HG02642 (cell line): ENCODE measurements around the gene AKR1C3.
"Not testable (repeated sequence)": the region's sequence is repeated elsewhere in the genome, so short reads cannot be mapped to it uniquely, and the experiment has no call there.

Experiments
- ATAC-seq: cut with Tn5 transposase; IDR thresholded peaks from one replicate; pipeline ENCODE4 v1.9.1; 2021; ENCODE audit warnings: mild to moderate bottlenecking; ENCODE audit not compliant: unreplicated experiment, poor library complexity

AKR1C3 gene

GRCh38 chr10:5081091-5081490 lies 13.1 kb upstream of the AKR1C3 start:
- no peak for ATAC-seq

DNA sequence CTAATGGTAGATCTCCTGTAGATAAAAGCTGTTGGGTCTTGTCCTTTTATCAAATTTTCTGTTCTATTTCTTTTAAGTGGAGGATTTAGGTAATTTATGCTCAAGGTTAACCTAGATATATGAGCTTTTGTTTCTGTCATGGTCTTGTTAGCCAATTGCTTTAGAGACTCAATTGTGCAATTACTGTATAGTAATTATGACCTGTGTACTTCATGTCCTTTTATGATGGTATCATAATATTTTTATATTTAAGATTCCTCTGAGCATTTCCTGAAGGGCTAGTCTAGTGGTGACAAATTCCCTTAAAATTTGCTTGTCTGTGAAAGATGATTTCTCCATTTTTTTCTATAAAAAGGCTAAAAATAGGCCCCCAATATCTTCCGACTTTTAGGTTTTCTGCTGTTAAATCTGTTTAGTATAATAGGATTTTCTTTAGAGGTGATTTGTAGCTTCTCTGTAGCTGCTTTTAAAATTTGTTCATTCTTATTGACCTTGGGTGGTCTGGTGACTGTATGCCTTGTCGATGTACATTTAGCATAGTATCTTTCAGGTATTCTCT lies 5.4 kb upstream of the AKR1C3 start:
- ATAC-seq = no peak

DNA sequence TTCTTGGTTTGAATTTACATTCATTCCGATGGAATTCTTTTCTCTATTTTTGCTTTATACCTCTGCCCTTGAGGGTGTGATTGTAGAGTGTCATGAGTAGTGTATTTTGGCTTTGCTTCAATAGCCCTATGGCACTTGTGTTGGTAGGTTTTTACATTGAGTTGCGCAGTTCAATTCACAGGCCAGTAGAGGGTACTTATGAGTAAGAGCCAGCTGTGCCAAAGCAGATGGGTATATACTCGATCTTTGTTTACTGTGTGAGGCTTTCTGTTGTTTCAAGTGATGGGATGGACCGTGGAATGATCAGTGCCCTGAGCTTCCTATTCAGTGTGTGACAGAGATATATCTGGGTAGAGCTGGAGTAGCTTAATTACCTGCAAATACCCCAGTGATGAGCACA lies 4.3 kb upstream of the AKR1C3 start:
- ATAC-seq = no peak

GRCh38 chr10:5090551-5090950 lies 3.7 kb upstream of the AKR1C3 start:
- no peak for ATAC-seq

- no peak for ATAC-seq
Observed at GRCh38 chr10:5091196-5091595, 3.0 kb upstream of the AKR1C3 start.

DNA sequence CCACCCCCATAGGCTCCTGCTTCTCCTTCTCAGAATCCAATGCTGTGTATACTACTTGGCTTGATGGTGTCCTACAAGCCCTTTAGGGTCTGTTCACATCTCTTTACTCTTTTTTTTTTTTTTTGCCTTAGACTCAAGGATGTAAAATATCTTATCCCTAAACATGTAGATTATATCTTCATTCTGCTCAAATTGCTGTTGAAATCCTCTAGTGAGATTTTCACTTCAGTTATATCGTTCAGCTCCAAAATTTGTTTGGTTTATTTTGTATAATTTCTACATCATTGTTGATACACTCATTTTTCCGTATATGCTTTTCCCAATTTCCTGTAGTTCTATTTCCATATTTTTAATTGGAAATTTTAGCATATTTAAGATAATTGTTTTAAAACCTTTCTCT lies 1.8 kb upstream of the AKR1C3 start:
- ATAC-seq = no peak

- ATAC-seq = no peak
Observed at GRCh38 chr10:5092848-5093790, 1.1 kb upstream of the AKR1C3 start.

GRCh38 chr10:5095687-5096086 lies 1.5 kb downstream of the AKR1C3 start:
- ATAC-seq = no peak

GRCh38 chr10:5096108-5096507 lies 1.9 kb downstream of the AKR1C3 start:
- ATAC-seq = no peak

DNA sequence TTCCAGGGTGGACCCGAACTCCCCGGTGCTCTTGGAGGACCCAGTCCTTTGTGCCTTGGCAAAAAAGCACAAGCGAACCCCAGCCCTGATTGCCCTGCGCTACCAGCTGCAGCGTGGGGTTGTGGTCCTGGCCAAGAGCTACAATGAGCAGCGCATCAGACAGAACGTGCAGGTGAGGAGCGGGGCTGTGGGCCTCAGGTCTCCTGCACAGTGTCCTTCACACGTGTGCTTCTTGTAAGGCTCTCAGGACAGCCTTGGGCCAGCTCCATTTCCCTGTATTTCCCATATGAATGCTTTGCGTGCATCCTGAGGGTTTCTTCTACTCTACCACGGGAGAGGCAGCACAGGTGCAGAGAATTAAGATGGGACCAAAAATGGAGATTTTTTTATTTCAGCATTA lies 8.3 kb downstream of the AKR1C3 start:
- not testable (repeated sequence) for ATAC-seq

DNA sequence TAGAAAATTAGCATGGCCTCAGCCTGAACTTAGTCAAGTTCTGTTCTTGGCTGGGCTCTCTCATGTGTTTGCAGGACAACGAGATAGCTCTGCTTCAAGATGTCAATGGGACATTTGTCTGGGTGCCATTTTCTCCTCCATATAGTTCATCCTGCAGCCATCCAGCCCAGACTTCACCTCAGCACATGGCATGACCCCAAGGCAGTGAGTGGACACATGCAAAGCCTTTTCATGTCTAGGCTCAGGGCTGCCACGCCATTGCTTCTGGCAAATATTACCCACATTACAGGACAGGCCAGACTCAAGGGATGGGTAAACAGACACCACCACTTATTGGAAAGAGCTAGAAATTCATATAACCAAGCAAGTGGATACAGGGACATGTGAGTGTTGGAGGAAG lies 9.3 kb downstream of the AKR1C3 start:
- no peak for ATAC-seq

DNA sequence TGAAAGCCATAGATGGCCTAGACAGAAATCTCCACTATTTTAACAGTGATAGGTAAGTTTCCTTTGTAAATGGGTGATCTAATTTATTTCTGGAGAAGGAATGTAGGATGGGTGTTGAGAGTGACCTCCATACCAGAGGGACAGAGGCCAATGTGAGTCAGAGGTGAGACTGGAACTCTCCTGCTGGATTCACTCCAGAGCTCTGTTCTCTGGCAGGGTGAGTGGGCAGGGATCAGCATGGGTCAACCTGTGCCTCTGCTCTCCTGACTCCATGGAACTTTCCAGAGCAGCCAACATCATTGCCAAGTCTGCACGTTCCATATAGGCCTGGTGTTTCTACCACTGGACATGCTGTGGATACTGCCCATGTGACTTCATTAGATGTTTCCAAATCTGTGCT lies 11.4 kb downstream of the AKR1C3 start:
- no peak for ATAC-seq

- no peak for ATAC-seq
Observed at GRCh38 chr10:5106553-5106952, 12.3 kb downstream of the AKR1C3 start.

- ATAC-seq = no peak
Observed at GRCh38 chr10:5107860-5108526, 13.8 kb downstream of the AKR1C3 start.

- no peak for ATAC-seq
Observed at GRCh38 chr10:5108658-5109416, 14.6 kb downstream of the AKR1C3 start.

DNA sequence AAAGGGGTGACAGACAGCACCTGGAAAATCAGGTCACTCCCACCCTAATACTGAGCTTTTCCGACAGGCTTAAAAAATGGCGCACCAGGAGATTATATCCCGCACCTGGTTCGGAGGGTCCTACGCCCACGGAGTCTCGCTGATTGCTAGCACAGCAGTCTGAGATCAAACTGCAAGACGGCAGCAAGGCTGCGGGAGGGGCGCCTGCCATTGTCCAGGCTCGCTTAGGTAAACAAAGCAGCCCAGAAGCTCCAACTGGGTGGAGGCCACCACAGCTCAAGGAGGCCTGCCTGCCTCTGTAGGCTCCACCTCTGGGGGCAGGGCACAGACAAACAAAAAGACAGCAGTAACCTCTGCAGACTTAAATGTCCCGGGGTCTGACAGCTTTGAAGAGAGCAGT lies 15.6 kb downstream of the AKR1C3 start:
- not testable (repeated sequence) for ATAC-seq

- ATAC-seq = no peak
Observed at GRCh38 chr10:5116621-5117020, 22.4 kb downstream of the AKR1C3 start.

- no peak for ATAC-seq
Observed at GRCh38 chr10:5117026-5117425, 22.8 kb downstream of the AKR1C3 start.

DNA sequence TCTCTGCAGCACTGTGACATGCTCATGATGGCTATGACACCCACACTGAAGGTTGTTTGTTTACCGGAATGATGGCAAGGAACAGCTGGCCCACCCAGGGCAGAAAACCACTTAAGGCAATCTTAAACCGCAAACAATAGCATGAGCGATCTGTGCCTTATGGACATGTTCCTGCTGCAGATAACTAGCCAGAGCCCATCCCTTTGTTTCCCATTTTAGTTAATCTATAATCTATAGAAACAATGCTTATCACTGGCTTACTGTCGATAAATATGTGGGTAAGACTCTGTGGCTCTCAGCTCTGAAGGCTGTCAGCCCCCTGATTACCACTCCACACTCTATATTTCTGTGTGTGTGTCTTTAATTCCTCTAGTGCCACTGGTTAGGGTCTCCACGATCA lies 25.8 kb downstream of the AKR1C3 start:
- not testable (repeated sequence) for ATAC-seq

DNA sequence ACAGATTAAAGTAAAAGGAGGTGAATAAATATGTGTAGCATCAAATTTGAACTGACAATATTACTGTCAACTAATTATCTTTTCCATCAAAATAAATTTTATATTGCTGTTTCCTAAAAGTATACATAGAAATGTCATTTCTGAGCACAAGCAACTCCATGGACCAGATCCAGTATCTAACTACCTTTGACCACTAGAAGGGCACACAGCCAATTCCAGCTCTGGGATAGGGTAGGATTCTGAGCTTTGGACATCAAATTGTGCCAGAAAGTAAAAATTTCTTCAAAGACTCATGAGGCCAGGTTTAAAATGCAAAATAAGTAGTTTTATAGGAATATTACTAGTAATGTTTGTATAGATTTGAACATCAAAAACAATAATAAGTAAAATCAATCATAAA lies 29.7 kb downstream of the AKR1C3 start:
- ATAC-seq = no peak
